ENCODE measurements around the gene HSF2. TPM values are rescaled to one million over a fixed set of nuclear protein-coding genes. Genes with fewer than 3 reads are reported as not detected.
A peak's percentile ranks its signal among the peaks of the same experiment; 100 is the strongest.

The HSF2 gene
- polyA plus RNA-seq, 1 donor from 2014 or later = 153 TPM

- Histone ChIP-seq H3K9me3 (ENCODE audit: low read length) (no peaks in the 10 kb centered on the region), H3K4me2 (ENCODE audit: low read length) (no peak overlapping the region), H3K9ac (ENCODE audit: low read length) (no peak overlapping the region), H3K4me3 (ENCODE audit: low read length) (no peak overlapping the region), H2AFZ (ENCODE audit: low read depth, low read length) (no peak overlapping the region), H3K27ac (ENCODE audit: low read length) (no peak overlapping the region), H3K9me2 (ENCODE audit: insufficient read depth, low read length) (no peaks in the 10 kb centered on the region), H3K79me2 (replicated peaks; ENCODE audit: insufficient read depth, low read length) (no peaks in the 10 kb centered on the region), H3K27me3 (ENCODE audit: insufficient read depth, low read depth, low read length) (no peaks in the 10 kb centered on the region), H3F3A (ENCODE audit: insufficient read depth, low read length, poor library complexity, severe bottlenecking) (no peaks in the 10 kb centered on the region), H3K36me3 (ENCODE audit: insufficient read depth, low read length) (peaks cover 12% of the 10 kb centered on the region), H4K20me1 (ENCODE audit: insufficient read depth) (no peaks in the 10 kb centered on the region)
- no peak for TF ChIP-seq SMC3 (conservative IDR thresholded peaks at IDR 0.05; ENCODE audit: poor library complexity)
- no peak for TF ChIP-seq POLR2AphosphoS5 (IDR thresholded peaks at IDR 0.05)
- no peak for TF ChIP-seq REST (IDR thresholded peaks at IDR 0.05; ENCODE audit: borderline replicate concordance)
- TF ChIP-seq MXI1 (conservative IDR thresholded peaks at IDR 0.05; ENCODE audit: poor library complexity, severe bottlenecking) = no peak
- no peak for TF ChIP-seq CTCF (IDR thresholded peaks at IDR 0.05; ENCODE audit: poor library complexity, severe bottlenecking)
- no peak for TF ChIP-seq TAF1 (IDR thresholded peaks at IDR 0.05; ENCODE audit: low read depth)
- TF ChIP-seq RAD21 (conservative IDR thresholded peaks at IDR 0.05) = no peak
- no peak for TF ChIP-seq EP300 (conservative IDR thresholded peaks at IDR 0.05; ENCODE audit: poor library complexity, severe bottlenecking)
- no peak for TF ChIP-seq EZH2 (IDR thresholded peaks at IDR 0.05; ENCODE audit: borderline replicate concordance, insufficient read depth, low read length, poor library complexity, severe bottlenecking)
These were observed 33.4 kb downstream of the HSF2 start for GRCh38 chr6:122432816-122433215.

- H3K9me2 ChIP-seq (ENCODE audit: insufficient read depth, low read length) = no peaks in the 10 kb centered on the region
- no peak overlapping the region for H3K9ac ChIP-seq (ENCODE audit: low read length)
- no peaks in the 10 kb centered on the region for H4K20me1 ChIP-seq (ENCODE audit: insufficient read depth)
- no peak overlapping the region for H2AFZ ChIP-seq (ENCODE audit: low read depth, low read length)
- H3K27me3 ChIP-seq (ENCODE audit: insufficient read depth, low read depth, low read length) = no peaks in the 10 kb centered on the region
- no peak overlapping the region for H3K4me3 ChIP-seq (ENCODE audit: low read length)
- peaks cover 30% of the 10 kb centered on the region for H3K36me3 ChIP-seq (ENCODE audit: insufficient read depth, low read length)
- H3F3A ChIP-seq (ENCODE audit: insufficient read depth, low read length, poor library complexity, severe bottlenecking) = no peaks in the 10 kb centered on the region
- H3K9me3 ChIP-seq (ENCODE audit: low read length) = no peaks in the 10 kb centered on the region
- H3K27ac ChIP-seq (ENCODE audit: low read length) = no peak overlapping the region
- peaks cover 4% of the 10 kb centered on the region for H3K79me2 ChIP-seq (replicated peaks; ENCODE audit: insufficient read depth, low read length)
- TF ChIP-seq POLR2AphosphoS5 (IDR thresholded peaks at IDR 0.05) = peak; percentile 36
- no peak for TF ChIP-seq EZH2 (IDR thresholded peaks at IDR 0.05; ENCODE audit: borderline replicate concordance, insufficient read depth, low read length, poor library complexity, severe bottlenecking)
- no peak overlapping the region for H3K4me2 ChIP-seq (ENCODE audit: low read length)
These were observed 39.5 kb downstream of the HSF2 start for GRCh38 chr6:122438975-122439374.

GRCh38 chr6:122445274-122445673 lies 45.8 kb downstream of the HSF2 start:
- H3K9ac ChIP-seq (ENCODE audit: low read length) = no peak overlapping the region
- no peaks in the 10 kb centered on the region for H3F3A ChIP-seq (ENCODE audit: insufficient read depth, low read length, poor library complexity, severe bottlenecking)
- no peaks in the 10 kb centered on the region for H3K9me3 ChIP-seq (ENCODE audit: low read length)
- peaks cover 5% of the 10 kb centered on the region for H3K79me2 ChIP-seq (replicated peaks; ENCODE audit: insufficient read depth, low read length)
- TF ChIP-seq EP300 (conservative IDR thresholded peaks at IDR 0.05; ENCODE audit: poor library complexity, severe bottlenecking) (no peak), MXI1 (conservative IDR thresholded peaks at IDR 0.05; ENCODE audit: poor library complexity, severe bottlenecking) (no peak), REST (IDR thresholded peaks at IDR 0.05; ENCODE audit: borderline replicate concordance) (no peak), RAD21 (conservative IDR thresholded peaks at IDR 0.05) (no peak), CTCF (IDR thresholded peaks at IDR 0.05; ENCODE audit: poor library complexity, severe bottlenecking) (no peak), SMC3 (conservative IDR thresholded peaks at IDR 0.05; ENCODE audit: poor library complexity) (no peak), EZH2 (IDR thresholded peaks at IDR 0.05; ENCODE audit: borderline replicate concordance, insufficient read depth, low read length, poor library complexity, severe bottlenecking) (no peak), TAF1 (IDR thresholded peaks at IDR 0.05; ENCODE audit: low read depth) (no peak), POLR2AphosphoS5 (IDR thresholded peaks at IDR 0.05) (no peak)
- no peaks in the 10 kb centered on the region for H4K20me1 ChIP-seq (ENCODE audit: insufficient read depth)
- H3K36me3 ChIP-seq (ENCODE audit: insufficient read depth, low read length) = peaks cover 18% of the 10 kb centered on the region
- H3K9me2 ChIP-seq (ENCODE audit: insufficient read depth, low read length) = no peaks in the 10 kb centered on the region
- no peak overlapping the region for H3K27ac ChIP-seq (ENCODE audit: low read length)
- no peak overlapping the region for H3K4me3 ChIP-seq (ENCODE audit: low read length)
- no peak overlapping the region for H3K4me2 ChIP-seq (ENCODE audit: low read length)
- no peak overlapping the region for H2AFZ ChIP-seq (ENCODE audit: low read depth, low read length)
- no peaks in the 10 kb centered on the region for H3K27me3 ChIP-seq (ENCODE audit: insufficient read depth, low read depth, low read length)

Measured in neural cell (in vitro differentiated cells).